HG02763 (cell line): ENCODE data around the gene SHC4.
A peak's percentile ranks its signal among the peaks of the same experiment; 100 is the strongest.
"Not testable (repeated sequence)": the region's sequence is repeated elsewhere in the genome, so short reads cannot be mapped to it uniquely, and the experiment has no call there.

Source experiments
- ATAC-seq: cut with Tn5 transposase; IDR thresholded peaks from one replicate; pipeline ENCODE4 v1.9.1; 2021; ENCODE audit warnings: mild to moderate bottlenecking, moderate library complexity; ENCODE audit not compliant: unreplicated experiment

The SHC4 gene

DNA sequence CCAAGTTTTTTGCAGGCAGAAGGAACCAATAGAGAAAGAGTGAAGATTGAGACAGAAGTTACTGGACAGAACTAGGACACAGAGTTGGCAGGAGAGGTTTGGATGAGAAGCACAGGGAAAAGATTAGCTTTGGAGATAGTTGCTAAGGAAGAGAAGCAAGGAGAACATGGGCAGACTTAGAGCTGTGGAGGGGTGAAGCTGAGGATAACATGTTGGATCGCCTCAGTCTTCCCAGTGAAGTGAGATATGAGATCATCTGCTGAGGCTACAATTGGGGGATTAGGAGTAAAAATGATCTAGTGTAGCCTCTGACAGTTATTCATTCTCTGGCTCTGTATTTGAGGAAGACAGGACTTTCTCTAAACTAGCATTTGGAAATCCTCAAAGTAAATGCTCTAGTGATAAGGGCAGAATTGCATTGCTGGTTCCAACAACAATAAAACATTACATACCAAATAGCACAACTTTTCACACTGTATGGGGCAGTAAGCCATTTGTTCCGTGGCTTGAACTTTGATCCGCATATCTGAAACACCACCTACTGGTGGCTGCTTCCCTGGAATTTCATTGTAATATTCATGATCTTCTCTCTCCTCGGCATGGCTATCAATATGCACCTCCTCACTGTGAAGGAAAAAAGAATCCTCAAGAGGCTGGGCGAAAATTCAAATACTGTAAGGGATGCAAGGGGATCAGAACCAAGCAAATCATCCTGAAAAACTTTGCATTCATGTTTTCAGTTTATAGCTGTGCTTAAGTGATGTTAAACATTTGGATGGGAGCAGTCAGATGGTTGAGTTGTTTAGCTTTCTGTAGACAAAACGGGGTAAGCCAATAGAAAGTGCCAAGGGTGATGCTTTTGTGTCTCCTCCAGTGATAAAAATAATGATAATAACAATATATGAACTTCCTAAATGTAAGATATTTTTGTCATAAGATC lies 107.9 kb downstream of the SHC4 start:
- no peak for ATAC-seq

GRCh38 chr15:48854434-48854833 lies 109.3 kb downstream of the SHC4 start:
- not testable (repeated sequence) for ATAC-seq

DNA sequence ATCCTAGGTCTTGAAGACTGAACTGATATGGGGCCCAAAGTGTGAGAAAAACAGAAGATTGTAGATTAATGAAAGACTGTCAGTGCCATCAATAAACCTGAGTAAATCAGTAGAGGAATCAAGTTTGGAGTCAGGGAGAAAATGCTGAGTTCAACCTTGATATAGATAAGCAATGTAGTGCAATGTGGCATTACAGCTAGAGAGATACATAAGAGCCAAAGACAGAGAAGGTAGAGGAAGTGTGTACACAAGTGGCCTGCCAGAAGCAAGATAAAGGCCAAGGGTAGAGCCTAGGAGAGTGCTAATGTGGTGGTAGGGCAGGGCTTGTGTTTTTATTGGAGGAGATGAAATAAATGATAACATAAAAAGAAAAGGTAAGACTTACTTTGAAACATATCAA lies 111.8 kb downstream of the SHC4 start:
- ATAC-seq = no peak

GRCh38 chr15:48850648-48851047 lies 113.1 kb downstream of the SHC4 start:
- ATAC-seq = no peak

- ATAC-seq = no peak
These were observed 118.6 kb downstream of the SHC4 start for GRCh38 chr15:48845123-48845522.

- ATAC-seq = no peak
These were observed 121.2 kb downstream of the SHC4 start for GRCh38 chr15:48842501-48842900.

DNA sequence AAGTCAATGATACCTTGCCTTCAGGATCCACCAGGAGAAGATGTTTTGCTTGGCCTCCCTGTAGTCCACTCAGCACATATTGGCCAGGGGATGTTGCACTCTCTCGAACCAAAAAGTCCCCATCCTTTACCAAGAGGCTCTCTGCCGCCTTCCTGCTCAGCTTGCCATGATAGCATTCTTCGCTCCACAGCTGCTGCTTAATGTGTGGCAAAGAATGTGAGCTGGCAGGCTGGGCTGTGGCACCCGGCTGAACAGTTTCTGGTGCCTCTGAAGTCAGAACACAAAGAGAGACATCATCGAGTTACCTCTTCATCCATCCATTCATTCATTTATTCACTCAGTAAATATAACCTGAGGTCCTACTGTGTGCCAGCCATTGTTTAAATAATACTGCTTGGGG lies 129.0 kb downstream of the SHC4 start:
- ATAC-seq = no peak

GRCh38 chr15:48833526-48834239 lies 130.0 kb downstream of the SHC4 start:
- no peak for ATAC-seq

GRCh38 chr15:48832648-48833047 lies 131.1 kb downstream of the SHC4 start:
- ATAC-seq = no peak

DNA sequence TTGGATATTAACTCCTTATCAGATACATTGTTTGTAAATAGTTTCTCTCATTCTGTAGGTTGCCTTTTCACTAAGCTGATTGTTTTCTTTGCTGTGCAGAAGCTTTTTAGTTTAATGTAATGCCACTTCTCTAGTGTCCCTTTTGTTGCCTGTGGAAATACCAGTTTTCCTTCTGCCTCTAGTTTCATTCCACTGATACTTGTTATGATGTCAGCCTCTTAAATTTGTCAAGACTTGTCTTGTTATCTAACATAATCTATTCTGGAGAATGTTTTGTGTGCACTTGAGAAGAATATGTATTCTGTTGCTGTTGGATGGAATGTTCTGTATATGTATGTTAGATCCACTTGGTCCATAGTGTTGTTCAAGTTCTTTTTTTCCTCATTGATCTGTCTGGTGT lies 134.8 kb downstream of the SHC4 start:
- no peak for ATAC-seq

DNA sequence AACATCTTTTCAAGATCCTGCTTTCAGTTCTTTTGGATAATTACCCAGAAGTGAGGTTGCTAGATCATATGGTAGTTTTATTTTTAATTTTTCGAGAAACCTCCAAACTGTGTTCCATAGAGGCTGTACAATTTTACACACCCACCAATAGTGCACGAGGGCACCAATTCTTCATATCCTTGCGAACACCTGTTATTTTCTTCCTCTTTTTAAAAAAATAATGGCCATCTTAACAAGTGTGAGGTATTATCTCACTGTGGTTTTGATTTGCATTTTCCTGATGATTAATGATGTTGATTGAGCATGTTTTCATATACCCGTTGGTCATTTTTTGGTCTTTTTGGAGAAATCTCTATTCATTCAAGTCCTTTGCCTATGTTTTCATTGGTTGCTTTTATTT lies 135.2 kb downstream of the SHC4 start:
- ATAC-seq = no peak

DNA sequence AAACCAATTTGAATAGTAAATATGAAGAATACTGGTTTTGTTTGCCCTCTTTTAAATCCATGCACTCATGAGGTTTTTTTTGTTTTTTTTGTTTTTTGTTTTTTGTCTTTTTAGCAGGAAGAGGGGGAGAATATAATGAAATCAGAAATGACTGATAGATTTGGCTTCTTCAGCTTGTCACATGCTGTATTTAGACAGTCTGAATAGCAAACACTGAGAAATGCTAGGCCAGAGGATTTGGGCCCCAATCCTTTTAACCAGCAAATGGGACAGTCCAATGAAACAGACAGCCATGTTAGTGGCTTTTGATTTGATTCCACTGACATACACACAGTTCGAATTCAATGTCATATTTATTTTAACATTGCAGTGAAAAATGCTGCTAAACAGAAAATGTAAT lies 138.6 kb downstream of the SHC4 start:
- ATAC-seq = no peak

DNA sequence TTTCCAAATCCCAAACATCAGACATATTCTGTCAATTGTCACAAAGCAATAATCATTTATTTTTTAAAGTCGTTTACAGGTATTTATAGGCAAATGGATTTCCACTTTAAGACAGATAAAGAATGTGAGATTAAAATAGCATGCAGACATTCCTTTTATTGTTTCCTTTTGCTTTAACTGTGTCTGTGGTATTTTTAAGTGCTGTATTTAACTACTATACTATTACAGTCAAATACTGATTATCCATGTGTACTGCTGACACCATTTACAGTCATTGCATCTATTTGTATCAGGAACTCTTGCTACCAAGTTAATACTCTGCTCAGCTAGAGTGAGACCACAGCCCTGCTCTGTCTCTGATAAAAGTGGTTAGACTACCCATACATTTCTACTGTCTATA lies 140.0 kb downstream of the SHC4 start:
- ATAC-seq = no peak

DNA sequence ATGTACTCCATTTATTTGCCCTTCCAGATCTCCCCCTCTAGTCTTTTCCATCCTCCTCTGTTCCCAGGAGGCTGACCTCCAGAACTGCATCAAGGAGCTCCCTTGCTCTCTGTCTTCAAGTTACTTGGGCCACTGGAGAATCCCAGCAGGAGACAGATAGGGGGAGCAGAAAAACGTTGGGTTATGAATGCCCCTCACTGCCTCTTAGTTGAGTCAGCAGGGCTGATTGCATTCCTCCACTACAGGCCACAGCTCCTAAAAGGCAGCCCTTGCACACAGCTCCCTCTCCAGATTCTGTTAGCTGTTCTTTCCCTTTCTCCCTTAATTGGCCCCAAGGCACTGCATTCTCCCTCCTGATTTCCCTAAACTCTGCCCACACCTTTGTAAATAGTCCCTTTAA lies 140.5 kb downstream of the SHC4 start:
- ATAC-seq = no peak

GRCh38 chr15:48814286-48814685 lies 149.4 kb downstream of the SHC4 start:
- no peak for ATAC-seq

GRCh38 chr15:48811325-48811958 lies 152.3 kb downstream of the SHC4 start:
- no peak for ATAC-seq

DNA sequence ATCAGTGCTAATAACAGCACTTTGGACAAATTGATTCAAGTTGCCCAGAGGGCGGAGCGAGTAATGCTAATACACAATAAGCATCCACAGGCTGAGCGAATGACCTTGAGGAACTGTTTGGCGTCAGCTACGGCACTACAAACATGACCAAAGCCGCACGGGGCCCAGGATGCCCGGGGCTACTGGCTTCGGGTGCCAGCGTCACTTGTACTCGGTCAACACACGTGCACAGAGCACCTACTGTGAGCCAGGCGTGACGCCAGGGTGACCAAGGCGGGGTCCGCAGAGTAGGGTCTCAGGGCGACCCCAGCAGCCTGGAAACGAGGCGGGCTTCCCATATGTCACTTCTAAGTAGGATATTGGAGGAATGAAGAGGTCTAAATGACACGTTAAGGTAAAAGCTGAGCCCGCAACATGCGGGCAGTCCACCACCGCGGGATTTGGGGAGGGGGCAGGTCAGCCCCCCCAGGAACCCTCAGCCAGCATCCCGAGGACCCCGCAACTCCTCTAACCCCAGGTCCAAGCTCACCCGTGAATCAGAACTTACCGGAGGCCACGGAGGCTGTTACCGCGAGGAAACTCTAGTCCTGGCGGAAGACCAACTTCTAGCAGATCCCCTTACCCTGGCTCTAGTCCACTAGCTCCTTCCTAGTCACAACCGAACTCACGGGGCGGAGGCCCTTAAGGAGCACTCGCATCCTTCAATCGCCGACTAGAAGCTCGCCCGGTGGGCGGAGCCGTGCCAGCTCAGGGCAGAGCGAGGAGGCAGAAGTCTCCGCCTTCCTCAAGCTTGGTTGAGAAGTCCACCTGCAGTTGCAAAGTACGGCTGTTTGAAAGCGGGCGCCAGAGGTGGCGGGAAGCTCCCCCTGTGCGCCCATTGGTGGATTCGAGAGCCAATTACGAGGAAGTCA lies 153.1 kb downstream of the SHC4 start, which contains the start of gene CEP152:
TSS of gene CEP152 (minus strand) at position 656 of the 911 bp plus-strand sequence. CDS start 5,420 bp downstream, outside the sequence.
- peak; percentile 96 for ATAC-seq

DNA sequence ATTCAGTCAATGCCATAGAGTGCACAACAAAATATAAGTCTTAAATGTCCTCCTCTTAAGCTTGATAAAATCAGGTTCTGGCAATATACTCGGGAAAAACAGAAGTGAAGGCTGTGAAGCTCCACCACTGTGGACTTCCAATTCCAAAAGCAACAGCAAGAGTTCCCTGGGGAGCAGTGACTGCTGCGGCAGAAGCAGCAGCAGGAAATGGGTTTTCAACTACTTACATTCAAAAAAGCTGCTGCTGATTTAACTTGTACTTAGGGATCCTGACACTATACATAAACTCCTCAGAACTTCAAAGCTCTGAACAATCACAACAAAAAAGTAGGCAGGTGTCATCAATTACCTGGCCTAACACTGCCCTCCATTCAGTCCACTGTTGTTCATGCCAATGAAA lies 157.6 kb downstream of the SHC4 start:
- no peak for ATAC-seq

DNA sequence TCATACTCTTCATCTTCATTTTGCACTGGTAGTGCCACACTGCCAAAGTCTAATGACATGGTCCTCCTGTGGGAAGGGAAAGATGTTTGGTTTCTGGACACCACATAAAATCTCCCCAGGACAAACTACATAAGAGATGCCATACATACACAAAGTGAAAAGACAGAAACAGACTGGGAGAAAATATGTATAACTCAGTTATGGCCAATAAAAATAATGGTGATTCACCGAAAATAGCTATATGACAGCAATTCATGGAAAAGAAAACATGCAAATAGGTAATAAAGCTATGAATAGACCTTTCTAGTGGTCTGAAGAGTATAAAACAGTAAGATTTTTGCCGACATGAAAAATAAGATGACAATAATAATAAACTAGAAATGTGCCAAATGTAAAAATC lies 158.1 kb downstream of the SHC4 start:
- no peak for ATAC-seq

- no peak for ATAC-seq
These were observed 159.8 kb downstream of the SHC4 start for GRCh38 chr15:48803877-48804276.
